Measurements from ENCODE around the gene IVL.
A peak's percentile ranks its signal among the peaks of the same experiment; 100 is the strongest.

Gene IVL

GRCh38 chr1:152886758-152887409, 21.5 kb upstream of the IVL start:
- no peak for DNase-seq (ENCODE audit: low spot score)

- DNase-seq (ENCODE audit: low spot score) = no peak
Observed at GRCh38 chr1:152888126-152888525, 20.2 kb upstream of the IVL start.

- no peak for DNase-seq (ENCODE audit: low spot score)
Observed at GRCh38 chr1:152899027-152899426, 9.3 kb upstream of the IVL start.

- no peak for DNase-seq (ENCODE audit: low spot score)
Observed at GRCh38 chr1:152899883-152900282, 8.5 kb upstream of the IVL start.

GRCh38 chr1:152901631-152902030, 6.7 kb upstream of the IVL start:
- DNase-seq (ENCODE audit: low spot score) = no peak

GRCh38 chr1:152902636-152903035, 5.7 kb upstream of the IVL start:
- DNase-seq (ENCODE audit: low spot score) = no peak

GRCh38 chr1:152904688-152905440, 3.5 kb upstream of the IVL start:
- DNase-seq (ENCODE audit: low spot score) = no peak

GRCh38 chr1:152906023-152906565, 2.3 kb upstream of the IVL start:
- peak; percentile 45 for DNase-seq (ENCODE audit: low spot score)

- no peak for DNase-seq (ENCODE audit: low spot score)
Observed at GRCh38 chr1:152909206-152909605, 860 bp downstream of the IVL start.

- no peak for DNase-seq (ENCODE audit: low spot score)
Observed at GRCh38 chr1:152912471-152912870, 4.1 kb downstream of the IVL start.

GRCh38 chr1:152912900-152913299, 4.6 kb downstream of the IVL start:
- DNase-seq (ENCODE audit: low spot score) = no peak

GRCh38 chr1:152917794-152918193, 9.4 kb downstream of the IVL start:
- DNase-seq (ENCODE audit: low spot score) = peak; percentile 56

GRCh38 chr1:152919071-152919470, 10.7 kb downstream of the IVL start:
- DNase-seq (ENCODE audit: low spot score) = no peak

- DNase-seq (ENCODE audit: low spot score) = no peak
Observed at GRCh38 chr1:152924191-152924590, 15.8 kb downstream of the IVL start.

GRCh38 chr1:152926091-152926490, 17.7 kb downstream of the IVL start:
- peak; percentile 46 for DNase-seq (ENCODE audit: low spot score)

GRCh38 chr1:152928671-152929070, 20.3 kb downstream of the IVL start:
- no peak for DNase-seq (ENCODE audit: low spot score)

GRCh38 chr1:152932170-152932811, 23.9 kb downstream of the IVL start:
- DNase-seq (ENCODE audit: low spot score) = no peak

GRCh38 chr1:152933196-152933595, 24.9 kb downstream of the IVL start:
- DNase-seq (ENCODE audit: low spot score) = no peak

GRCh38 chr1:152940614-152941013, 32.3 kb downstream of the IVL start:
- DNase-seq (ENCODE audit: low spot score) = no peak

GRCh38 chr1:152941037-152941711, 32.8 kb downstream of the IVL start:
- no peak for DNase-seq (ENCODE audit: low spot score)

GRCh38 chr1:152942161-152942560, 33.8 kb downstream of the IVL start:
- DNase-seq (ENCODE audit: low spot score) = no peak

- no peak for DNase-seq (ENCODE audit: low spot score)
Observed at GRCh38 chr1:152946248-152946647, 37.9 kb downstream of the IVL start.
